Loucy (cell line): ENCODE measurements around the gene NPM1.

Experiments
- EZH2phosphoT487 ChIP-seq: fragments of 200-600 bp; IDR thresholded peaks from 2 replicates; pipeline ENCODE4 v1.6.1; 2018; ENCODE audit warnings: antibody characterized with exemption, mild to moderate bottlenecking, moderate library complexity, borderline replicate concordance
- TF ChIP-seq, protein P1 (sequence below): fragments of 200-600 bp; sonication (generic); conservative IDR thresholded peaks from 2 replicates; pipeline ENCODE4 v1.5.1; 2014; ENCODE audit warnings: mild to moderate bottlenecking, antibody characterized with exemption, low read length

DNA sequence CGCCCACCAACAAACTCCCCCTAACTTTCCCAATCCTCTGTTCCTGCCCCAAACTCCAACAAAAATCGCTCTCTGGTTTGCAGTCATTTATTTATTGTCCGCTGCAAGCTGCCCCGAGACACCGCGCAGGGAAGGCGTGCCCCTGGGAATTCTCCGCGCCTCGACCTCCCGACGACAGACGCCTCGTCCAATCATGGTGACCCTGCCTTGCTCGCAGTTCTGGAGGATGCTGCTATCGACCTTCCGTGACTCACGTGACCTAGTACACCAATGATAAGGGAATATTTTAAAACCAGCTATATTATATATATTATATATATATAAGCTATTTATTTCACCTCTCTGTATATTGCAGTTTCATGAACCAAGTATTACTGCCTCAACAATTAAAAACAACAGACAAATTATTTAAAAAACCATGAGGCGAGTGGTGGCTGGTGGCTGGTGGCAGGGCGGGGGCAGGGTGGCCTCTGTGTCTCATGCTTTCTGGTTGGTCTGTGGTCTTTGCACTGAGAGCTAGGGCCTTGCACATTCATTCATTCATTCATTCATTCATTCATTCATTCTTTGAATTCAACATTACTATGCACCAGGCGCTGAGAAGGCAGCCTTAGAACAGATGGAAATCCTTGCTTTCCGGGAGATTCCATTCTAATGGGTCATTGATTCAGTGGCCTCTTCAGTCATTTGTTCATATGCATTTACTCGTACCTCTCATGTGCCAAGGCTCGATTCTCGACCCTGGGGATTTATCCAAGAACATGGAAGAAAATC is 69.7 kb downstream of the NPM1 start:
- TF ChIP-seq, protein P1, sequence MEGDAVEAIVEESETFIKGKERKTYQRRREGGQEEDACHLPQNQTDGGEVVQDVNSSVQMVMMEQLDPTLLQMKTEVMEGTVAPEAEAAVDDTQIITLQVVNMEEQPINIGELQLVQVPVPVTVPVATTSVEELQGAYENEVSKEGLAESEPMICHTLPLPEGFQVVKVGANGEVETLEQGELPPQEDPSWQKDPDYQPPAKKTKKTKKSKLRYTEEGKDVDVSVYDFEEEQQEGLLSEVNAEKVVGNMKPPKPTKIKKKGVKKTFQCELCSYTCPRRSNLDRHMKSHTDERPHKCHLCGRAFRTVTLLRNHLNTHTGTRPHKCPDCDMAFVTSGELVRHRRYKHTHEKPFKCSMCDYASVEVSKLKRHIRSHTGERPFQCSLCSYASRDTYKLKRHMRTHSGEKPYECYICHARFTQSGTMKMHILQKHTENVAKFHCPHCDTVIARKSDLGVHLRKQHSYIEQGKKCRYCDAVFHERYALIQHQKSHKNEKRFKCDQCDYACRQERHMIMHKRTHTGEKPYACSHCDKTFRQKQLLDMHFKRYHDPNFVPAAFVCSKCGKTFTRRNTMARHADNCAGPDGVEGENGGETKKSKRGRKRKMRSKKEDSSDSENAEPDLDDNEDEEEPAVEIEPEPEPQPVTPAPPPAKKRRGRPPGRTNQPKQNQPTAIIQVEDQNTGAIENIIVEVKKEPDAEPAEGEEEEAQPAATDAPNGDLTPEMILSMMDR: no peak
- no peak for TF ChIP-seq EZH2phosphoT487
